Measurements from ENCODE around the gene C5orf46.

DNA sequence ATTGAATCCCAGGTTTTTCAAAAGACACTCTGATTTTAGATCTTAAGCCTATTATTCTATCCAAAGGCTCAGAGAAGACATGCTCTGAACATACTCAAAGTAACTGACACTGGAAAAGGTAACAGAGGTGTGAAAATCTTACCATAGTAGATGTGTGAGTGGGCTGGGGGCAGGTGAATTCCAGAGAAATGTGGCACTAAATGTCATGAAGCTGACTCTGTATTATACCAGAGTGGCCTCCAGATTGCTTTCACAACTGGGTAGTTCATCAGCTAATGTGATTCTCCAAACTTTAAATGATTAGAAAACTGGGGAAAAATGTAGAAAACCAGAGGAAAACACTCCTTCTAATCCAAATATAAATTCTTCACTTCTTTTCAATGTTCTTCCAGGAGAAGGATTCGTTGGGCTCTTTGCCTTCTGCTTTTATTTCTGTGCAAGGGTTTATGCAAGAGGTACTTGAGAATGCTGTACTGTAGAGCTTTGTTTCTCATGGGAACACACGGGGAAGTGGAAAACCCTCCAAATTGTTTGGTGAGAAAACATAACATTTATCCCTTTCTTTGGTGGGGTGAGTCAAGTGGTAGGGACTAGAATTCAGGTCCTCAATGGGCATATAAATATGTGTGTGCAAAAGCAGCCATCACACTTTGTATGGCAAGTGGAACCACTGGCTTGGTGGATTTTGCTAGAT is 28.1 kb downstream of the C5orf46 start, which contains the start of gene SCGB3A2:
- TF ChIP-seq CTCF (IDR thresholded peaks at IDR 0.05) = no peak
- TF ChIP-seq ZFX (IDR thresholded peaks at IDR 0.05; ENCODE audit: borderline replicate concordance) = no peak
